Hematopoietic multipotent progenitor cell treated with erythropoietin and hydrocortisone succinate and interleukin-3 and kit ligand, for 4 days (in vitro differentiated cells): ENCODE data around the gene RNF214.
"Not testable (repeated sequence)": the region's sequence is repeated elsewhere in the genome, so short reads cannot be mapped to it uniquely, and the experiment has no call there.

ENCODE experiments used
- DNase-seq: peaks from one replicate; pipeline ENCODE4 v3.0.0-alpha.2; 2015

The RNF214 gene

GRCh38 chr11:117198613-117199012, 33.9 kb upstream of the RNF214 start:
- DNase-seq: no peak

DNA sequence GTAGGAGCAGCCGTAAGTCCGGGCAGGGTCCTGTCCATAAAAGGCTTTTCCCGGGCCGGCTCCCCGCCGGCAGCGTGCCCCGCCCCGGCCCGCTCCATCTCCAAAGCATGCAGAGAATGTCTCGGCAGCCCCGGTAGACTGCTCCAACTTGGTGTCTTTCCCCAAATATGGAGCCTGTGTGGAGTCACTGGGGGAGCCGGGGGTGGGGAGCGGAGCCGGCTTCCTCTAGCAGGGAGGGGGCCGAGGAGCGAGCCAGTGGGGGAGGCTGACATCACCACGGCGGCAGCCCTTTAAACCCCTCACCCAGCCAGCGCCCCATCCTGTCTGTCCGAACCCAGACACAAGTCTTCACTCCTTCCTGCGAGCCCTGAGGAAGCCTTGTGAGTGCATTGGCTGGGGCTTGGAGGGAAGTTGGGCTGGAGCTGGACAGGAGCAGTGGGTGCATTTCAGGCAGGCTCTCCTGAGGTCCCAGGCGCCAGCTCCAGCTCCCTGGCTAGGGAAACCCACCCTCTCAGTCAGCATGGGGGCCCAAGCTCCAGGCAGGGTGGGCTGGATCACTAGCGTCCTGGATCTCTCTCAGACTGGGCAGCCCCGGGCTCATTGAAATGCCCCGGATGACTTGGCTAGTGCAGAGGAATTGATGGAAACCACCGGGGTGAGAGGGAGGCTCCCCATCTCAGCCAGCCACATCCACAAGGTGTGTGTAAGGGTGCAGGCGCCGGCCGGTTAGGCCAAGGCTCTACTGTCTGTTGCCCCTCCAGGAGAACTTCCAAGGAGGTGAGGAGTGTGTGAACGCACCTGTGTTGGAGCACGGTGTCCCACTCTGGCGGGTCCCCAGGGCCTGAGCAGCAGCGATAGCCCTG, 33.2 kb upstream of the RNF214 start, which contains the start of gene TAGLN:
Gene TAGLN, plus strand, starts transcription at position 318 of the 863 bp plus-strand sequence. CDS start 3,644 bp downstream, outside the sequence.
- no peak for DNase-seq

DNA sequence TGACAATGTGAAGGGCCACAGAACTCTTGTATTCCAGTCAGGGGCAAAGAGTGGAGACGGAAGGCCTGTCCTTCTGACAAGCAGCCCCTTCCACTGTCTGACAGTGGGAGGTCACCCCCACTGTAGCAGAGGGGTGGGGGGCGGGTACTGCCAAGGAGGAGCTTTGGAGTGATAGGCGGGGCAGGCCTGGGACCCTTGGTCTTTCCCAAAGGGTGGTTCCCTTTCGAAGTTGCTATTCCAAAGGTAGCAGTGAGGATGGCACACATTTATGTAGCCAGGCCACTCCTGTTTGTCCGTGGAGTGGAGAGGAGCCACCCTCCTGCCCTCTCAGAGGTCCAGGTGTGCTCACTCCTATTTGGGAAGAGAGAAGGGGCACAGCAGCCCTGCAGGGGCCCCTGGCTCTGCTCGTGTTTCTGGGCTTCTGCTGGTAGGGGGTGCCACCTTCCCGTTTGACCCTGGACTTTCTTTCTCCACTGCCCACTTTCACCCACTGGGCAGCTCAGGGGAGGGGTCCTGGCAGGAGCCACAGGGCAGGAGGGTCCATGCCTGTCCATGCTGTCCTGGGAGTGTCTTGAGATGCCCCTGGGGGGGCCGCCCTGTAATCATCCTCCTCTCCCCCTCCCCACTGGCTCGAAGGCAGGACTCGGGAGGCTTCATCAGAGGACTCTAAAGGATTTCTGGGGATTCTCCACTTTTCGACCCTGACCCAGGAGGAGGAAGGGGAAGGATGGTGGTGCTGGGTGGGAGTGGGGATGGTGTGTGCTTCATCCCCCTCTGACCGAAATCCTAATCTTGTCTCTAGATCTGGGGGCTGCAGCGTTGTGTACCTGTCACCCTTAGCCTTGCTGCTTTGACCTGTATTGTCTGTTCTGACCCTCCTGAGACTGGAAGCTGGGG, 32.3 kb upstream of the RNF214 start:
- no peak for DNase-seq

- DNase-seq: no peak
Observed at GRCh38 chr11:117200813-117201657, 31.4 kb upstream of the RNF214 start.

DNA sequence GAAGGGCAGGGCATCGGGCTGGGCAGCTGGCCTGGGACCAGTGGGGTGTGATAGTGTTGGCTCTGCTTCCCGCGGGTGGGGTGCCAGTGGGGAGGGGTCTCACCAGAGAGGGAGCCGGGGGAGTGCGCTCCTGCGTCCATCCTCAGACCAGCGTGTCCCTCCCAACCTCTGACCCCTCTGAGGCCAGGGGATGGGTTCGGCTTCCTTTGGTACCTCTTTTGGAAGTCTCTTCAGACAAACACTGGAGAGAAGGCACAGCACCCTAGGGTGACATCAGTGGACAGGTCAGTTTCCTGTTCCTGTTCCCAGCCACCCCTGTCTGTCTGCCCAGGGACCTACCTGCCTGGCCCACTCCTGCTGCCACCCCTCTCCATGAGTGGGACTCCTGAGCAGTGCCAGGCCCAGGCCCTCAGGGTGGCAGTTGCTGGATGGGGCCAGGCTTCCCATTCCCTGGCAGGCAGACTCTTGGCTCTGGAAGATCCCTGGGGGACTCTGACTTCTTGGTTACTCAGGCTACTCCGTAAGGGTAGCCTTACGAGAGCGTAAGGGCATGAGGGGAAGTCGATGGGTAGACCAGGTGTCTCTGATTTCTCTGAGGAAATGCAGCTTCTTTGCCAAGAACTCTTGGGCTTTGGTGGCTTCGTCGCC, 30.7 kb upstream of the RNF214 start:
- no peak for DNase-seq

GRCh38 chr11:117202386-117203068, 29.9 kb upstream of the RNF214 start:
- no peak for DNase-seq

DNA sequence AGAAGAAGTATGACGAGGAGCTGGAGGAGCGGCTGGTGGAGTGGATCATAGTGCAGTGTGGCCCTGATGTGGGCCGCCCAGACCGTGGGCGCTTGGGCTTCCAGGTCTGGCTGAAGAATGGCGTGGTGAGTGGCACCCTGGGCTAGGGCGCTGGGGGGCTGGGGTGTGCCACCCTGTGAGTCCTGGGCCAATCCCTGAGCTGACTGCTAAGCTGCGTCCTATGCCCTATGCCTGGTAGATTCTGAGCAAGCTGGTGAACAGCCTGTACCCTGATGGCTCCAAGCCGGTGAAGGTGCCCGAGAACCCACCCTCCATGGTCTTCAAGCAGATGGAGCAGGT, 29.4 kb upstream of the RNF214 start:
- DNase-seq: no peak

DNA sequence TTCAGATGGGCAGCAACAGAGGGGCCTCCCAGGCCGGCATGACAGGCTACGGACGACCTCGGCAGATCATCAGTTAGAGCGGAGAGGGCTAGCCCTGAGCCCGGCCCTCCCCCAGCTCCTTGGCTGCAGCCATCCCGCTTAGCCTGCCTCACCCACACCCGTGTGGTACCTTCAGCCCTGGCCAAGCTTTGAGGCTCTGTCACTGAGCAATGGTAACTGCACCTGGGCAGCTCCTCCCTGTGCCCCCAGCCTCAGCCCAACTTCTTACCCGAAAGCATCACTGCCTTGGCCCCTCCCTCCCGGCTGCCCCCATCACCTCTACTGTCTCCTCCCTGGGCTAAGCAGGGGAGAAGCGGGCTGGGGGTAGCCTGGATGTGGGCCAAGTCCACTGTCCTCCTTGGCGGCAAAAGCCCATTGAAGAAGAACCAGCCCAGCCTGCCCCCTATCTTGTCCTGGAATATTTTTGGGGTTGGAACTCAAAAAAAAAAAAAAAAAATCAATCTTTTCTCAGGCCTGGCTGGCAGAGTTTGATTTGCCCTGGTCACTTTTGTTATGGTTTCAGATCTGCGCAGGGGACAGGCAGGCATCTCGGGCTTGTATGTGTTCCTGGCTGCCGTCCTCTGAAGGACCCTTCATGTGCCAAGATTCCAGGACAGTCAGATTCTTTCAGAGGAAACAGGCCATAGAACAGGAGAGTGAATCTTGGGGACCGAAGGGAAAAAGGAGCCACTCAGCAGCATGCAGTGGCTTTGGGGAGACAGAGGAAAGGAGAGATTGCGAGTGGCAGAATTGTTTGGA, 28.0 kb upstream of the RNF214 start:
- no peak for DNase-seq

DNA sequence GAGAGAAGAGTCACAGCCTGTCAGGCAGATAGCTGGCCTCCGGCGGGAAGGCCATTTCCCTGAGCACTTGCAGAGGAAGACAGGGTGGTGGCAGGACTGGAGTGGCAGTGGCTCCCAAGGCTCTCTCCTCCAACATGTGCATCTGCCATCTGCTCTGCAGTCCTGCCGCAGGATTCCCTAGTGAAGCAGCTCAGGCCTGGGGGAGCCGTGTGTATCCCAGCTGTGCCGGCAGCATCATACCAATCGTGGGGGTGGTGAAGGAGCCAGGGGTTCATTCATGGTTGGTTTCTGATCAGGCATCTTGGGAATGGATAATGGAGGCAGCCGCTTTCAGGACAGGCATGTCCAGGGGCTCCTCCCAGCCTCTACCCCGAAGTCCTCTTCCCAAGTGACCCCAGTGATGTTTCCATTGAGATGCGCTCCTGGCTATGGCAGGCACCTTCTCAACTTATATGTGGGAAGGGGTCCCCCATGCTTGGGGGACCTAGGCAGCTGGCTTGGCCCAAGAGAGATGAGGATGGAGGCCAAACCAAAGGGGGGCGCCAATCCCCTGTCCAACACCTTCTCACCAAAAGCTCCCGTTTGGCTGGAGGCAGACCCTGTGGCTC, 27.2 kb upstream of the RNF214 start:
- DNase-seq: no peak

GRCh38 chr11:117206111-117206510, 26.4 kb upstream of the RNF214 start:
- DNase-seq: not testable (repeated sequence)

- not testable (repeated sequence) for DNase-seq
Observed at GRCh38 chr11:117206859-117207258, 25.6 kb upstream of the RNF214 start.

DNA sequence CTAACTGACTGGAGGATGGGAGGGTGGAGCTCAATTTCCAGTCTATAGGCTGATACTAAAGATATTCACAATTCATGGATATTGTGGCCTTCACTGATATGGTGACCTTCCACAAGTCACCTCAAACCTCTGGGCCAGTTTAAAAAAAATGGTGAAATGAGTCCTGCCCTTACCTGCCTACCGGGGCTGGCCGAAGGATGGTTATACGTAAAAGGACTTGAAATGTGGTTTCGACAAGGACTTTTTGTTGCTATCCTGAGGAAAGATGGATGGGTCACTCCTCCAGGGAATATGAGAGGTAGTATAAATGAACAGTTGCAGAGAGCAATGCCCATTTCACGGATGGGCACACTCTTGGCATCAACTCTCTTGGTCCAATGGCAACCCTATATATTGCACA, 25.0 kb upstream of the RNF214 start:
- not testable (repeated sequence) for DNase-seq

GRCh38 chr11:117208710-117209109, 23.8 kb upstream of the RNF214 start:
- not testable (repeated sequence) for DNase-seq

- not testable (repeated sequence) for DNase-seq
Observed at GRCh38 chr11:117209351-117210125, 22.9 kb upstream of the RNF214 start.

DNA sequence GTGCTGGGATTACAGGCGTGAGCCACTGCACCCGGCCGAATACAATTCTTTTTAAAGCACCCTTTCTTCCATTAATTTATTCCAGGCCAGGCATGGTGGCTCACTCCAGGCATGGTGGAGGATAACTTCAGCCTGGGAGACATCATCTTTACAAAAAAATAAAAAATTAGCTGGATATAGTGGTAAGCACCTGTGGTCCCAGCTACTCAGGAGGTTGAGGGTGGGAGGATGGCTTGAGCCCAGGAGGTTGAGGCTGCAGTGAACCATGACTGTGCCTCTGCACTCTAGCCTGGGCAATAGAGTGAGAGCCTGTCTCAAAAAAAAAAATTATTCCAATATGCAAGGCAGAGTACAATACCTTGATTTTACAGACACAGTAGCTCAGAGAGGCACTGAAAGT, 21.9 kb upstream of the RNF214 start:
- no peak for DNase-seq

GRCh38 chr11:117212697-117213355, 19.6 kb upstream of the RNF214 start:
- DNase-seq: no peak

DNA sequence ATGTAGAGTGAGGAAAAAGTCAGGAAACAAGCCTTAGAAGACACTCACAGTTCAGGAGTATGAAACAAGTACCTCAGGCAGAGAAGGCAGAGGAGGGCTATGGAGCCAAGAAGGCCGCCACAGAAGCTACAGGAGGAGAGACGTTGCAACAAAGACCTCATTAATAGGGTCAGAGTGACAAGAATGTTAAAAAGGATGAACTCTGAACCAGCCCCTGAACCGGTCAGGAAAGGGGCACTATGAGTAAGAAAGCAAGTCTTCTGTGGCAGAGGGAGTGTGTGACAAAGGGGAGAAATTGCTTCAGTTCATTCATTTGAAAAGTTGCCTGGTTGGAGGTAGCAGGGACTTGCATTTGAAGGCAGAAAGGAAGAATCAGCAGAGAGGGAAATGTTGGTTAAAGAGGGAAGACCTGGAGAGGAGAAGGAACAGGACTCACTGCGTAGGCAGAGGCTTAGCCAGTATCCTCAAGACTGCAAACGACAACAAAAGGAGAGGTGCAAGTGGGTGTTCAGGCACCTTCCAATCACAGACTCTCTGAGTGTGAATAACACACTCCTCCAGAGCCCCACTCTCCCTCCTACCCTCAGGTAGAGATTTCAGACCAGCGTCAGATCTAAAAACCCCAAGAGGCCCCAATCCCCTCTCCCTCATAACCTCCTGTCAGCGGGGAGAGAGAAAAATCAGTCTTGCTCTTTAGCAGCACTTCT, 17.9 kb upstream of the RNF214 start:
- no peak for DNase-seq
